Mesothelial cell of epicardium (in vitro differentiated cells): Measurements from ENCODE around the gene HSPB8. TPM values are rescaled to one million over a fixed set of nuclear protein-coding genes. Genes with fewer than 3 reads are reported as not detected.

Experiments
- DNase-seq, 2 experiments: peaks; one replicate each; pipeline ENCODE4 v3.0.0; 2021; ENCODE audit warnings: low spot score in 2 of 2; ENCODE audit not compliant: unreplicated experiment in 2 of 2
- H3K27ac Mint-ChIP-seq: 2 replicates; pipeline ENCODE4 v1.8.0; 2021; ENCODE audit warnings: mixed read lengths
- H3K27me3 Mint-ChIP-seq: 2 replicates; pipeline ENCODE4 v1.8.0; 2021; ENCODE audit warnings: low read depth, mixed read lengths
- H3K36me3 Mint-ChIP-seq: 2 replicates; pipeline ENCODE4 v1.8.0; 2021; ENCODE audit warnings: mixed read lengths
- H3K4me1 Mint-ChIP-seq: 2 replicates; pipeline ENCODE4 v1.8.0; 2021; ENCODE audit warnings: mixed read lengths
- H3K4me3 Mint-ChIP-seq: 2 replicates; pipeline ENCODE4 v1.8.0; 2021; ENCODE audit warnings: mild to moderate bottlenecking, moderate library complexity, mixed read lengths
- H3K9me3 Mint-ChIP-seq: 2 replicates; pipeline ENCODE4 v1.8.0; 2021; ENCODE audit warnings: mixed read lengths
- total RNA-seq: library from RNA; stranded (reverse); gene quantifications from 3 replicates; pipeline ENCODE4 v1.2.1, GENCODE V29; 2021
- TF ChIP-seq, protein P1 (sequence below): fragments of 200-600 bp; sonication (generic); IDR thresholded peaks from one replicate; pipeline ENCODE4 v1.5.0; 2021; ENCODE audit warnings: antibody characterized with exemption; ENCODE audit not compliant: unreplicated experiment

Gene HSPB8
- total RNA-seq, 1 donor from 2014 or later = 16.8 TPM

DNA sequence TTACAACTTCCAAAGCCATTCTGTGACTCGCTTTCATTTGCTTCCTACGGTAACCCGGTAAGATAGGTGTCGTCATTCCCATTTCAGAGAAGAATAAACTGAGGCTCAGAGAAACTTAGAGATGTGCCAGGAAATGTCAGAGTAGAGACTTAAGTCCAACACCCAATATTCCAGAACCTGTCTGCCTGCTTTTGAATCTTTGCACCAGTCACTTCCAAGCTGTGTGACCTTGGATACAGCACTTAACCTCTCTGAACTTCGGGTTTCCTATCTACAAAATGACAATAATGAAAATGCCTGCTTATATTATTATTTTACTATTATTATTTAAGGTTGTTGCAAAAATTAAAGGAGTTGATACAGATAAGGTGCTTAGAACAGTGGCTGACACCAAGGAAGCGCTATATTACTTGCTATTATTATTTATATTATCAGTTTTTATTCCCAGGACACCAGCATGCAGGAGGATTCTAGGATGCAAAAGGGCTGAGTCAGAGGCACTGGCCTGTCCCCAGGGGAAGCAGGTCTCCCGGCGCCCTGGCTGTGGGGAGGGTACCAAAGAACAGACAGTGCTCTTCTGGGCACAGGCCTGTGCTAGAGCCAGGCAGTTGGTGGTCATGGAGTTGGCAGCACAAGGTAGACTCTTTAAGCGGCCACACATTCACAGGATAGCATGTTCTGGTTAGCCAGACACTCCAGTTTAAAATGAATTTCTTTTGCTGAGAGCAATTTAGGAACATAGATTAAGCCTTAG lies 5.4 kb downstream of the HSPB8 start:
- no peaks in the 10 kb centered on the region for H3K27me3 Mint-ChIP-seq
- no peak for DNase-seq
- H3K36me3 Mint-ChIP-seq = peaks cover 3% of the 10 kb centered on the region
- H3K4me3 Mint-ChIP-seq = no peak overlapping the region
- peaks cover 49% of the 10 kb centered on the region for H3K4me1 Mint-ChIP-seq
- peak overlapping the region; percentile 11 for H3K27ac Mint-ChIP-seq
- no peaks in the 10 kb centered on the region for H3K9me3 Mint-ChIP-seq
- TF ChIP-seq, protein P1, sequence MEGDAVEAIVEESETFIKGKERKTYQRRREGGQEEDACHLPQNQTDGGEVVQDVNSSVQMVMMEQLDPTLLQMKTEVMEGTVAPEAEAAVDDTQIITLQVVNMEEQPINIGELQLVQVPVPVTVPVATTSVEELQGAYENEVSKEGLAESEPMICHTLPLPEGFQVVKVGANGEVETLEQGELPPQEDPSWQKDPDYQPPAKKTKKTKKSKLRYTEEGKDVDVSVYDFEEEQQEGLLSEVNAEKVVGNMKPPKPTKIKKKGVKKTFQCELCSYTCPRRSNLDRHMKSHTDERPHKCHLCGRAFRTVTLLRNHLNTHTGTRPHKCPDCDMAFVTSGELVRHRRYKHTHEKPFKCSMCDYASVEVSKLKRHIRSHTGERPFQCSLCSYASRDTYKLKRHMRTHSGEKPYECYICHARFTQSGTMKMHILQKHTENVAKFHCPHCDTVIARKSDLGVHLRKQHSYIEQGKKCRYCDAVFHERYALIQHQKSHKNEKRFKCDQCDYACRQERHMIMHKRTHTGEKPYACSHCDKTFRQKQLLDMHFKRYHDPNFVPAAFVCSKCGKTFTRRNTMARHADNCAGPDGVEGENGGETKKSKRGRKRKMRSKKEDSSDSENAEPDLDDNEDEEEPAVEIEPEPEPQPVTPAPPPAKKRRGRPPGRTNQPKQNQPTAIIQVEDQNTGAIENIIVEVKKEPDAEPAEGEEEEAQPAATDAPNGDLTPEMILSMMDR = no peak

DNA sequence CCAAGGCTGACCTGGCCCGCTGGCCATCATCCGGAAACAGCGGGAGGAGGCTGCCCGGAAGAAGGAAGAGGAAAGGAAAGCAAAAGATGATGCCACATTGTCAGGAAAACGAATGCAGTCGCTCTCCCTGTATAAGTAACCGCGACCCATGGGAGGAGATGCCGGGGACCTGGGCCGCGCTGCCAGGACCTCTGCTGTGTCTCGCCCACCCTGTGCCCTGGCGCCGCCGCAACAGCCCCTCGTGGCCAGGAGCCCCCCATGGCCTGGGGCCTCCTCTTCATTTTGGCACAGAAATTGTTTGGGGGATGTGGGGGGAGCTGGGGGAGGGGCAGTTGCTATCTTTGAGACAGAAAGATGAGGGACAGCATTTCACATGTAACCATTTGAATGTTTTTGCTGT lies 16.5 kb downstream of the HSPB8 start:
- Mint-ChIP-seq H3K9me3 (no peaks in the 10 kb centered on the region), H3K36me3 (peaks cover 17% of the 10 kb centered on the region), H3K4me3 (no peak overlapping the region), H3K27ac (no peak overlapping the region), H3K27me3 (no peaks in the 10 kb centered on the region), H3K4me1 (peaks cover 3% of the 10 kb centered on the region)
- no peak for DNase-seq
- TF ChIP-seq, protein P1 = no peak

DNA sequence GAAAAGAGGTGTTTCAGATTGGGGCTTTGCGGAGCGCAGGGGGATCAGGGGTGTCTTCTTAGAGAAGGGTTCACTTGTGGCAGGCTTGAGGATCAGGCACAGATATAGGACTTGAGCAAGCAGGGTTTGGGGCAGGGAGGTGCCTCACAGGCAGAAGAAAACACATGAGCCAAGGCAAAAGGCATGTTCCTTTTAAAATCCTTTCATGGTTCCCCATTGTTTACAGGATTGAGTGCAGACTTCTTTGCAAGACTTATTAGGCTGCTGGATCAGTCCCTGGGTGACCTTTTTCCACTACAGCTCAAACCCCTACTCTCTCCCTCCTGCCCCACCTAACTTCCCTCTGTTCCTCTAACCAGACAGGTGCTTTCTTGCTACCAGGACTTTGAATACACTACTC lies 19.7 kb downstream of the HSPB8 start:
- Mint-ChIP-seq H3K27me3 (no peaks in the 10 kb centered on the region), H3K9me3 (no peaks in the 10 kb centered on the region), H3K4me1 (no peaks in the 10 kb centered on the region), H3K27ac (no peak overlapping the region), H3K36me3 (peaks cover 15% of the 10 kb centered on the region), H3K4me3 (no peak overlapping the region)
- no peak for DNase-seq
- TF ChIP-seq, protein P1 = no peak

DNA sequence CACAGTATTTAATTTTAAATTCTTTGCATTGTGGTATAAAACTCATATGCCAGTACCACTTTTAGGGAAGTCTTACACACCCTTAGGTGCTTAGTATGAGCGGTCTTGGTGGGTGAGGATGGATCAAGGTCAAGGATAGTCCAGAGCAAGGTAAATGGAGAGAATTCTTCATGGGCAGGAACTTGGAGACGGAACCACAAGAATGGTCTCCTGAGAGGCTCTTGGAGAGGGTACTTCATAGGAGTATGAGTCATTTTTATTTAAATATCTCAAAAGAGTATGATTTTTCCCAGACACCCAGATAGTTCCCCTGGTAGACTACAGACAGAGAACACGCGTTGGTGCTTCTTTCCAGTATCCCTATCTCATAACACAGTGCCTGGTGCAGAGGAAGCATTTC lies 21.9 kb downstream of the HSPB8 start:
- TF ChIP-seq, protein P1 = no peak
- Mint-ChIP-seq H3K27me3 (no peaks in the 10 kb centered on the region), H3K36me3 (peaks cover 2% of the 10 kb centered on the region), H3K4me1 (no peaks in the 10 kb centered on the region), H3K4me3 (no peak overlapping the region), H3K27ac (no peak overlapping the region), H3K9me3 (no peaks in the 10 kb centered on the region)
- no peak for DNase-seq

GRCh38 chr12:119201789-119202543 lies 23.2 kb downstream of the HSPB8 start:
- no peaks in the 10 kb centered on the region for H3K9me3 Mint-ChIP-seq
- no peak overlapping the region for H3K27ac Mint-ChIP-seq
- H3K36me3 Mint-ChIP-seq = no peaks in the 10 kb centered on the region
- TF ChIP-seq, protein P1 = no peak
- no peak overlapping the region for H3K4me3 Mint-ChIP-seq
- peaks cover 2% of the 10 kb centered on the region for H3K4me1 Mint-ChIP-seq
- no peaks in the 10 kb centered on the region for H3K27me3 Mint-ChIP-seq
- DNase-seq = no peak
